HL-60 (cell line): ENCODE measurements around the gene RSPH1.

Experiments
- POLR2AphosphoS5 ChIP-seq: IDR thresholded peaks from 2 replicates; pipeline ENCODE4 v1.6.1; 2012; ENCODE audit warnings: low read depth
- TF ChIP-seq, protein P1 (sequence below): IDR thresholded peaks from one replicate; pipeline ENCODE4 v1.5.1; 2011; ENCODE audit warnings: low read length, control low read depth, inconsistent platforms; ENCODE audit not compliant: insufficient read depth
- TF ChIP-seq, protein P2 (sequence below): IDR thresholded peaks from 2 replicates; pipeline ENCODE4 v1.6.1; 2012; ENCODE audit warnings: low read depth; ENCODE audit not compliant: insufficient replicate concordance

- TF ChIP-seq, protein P1, sequence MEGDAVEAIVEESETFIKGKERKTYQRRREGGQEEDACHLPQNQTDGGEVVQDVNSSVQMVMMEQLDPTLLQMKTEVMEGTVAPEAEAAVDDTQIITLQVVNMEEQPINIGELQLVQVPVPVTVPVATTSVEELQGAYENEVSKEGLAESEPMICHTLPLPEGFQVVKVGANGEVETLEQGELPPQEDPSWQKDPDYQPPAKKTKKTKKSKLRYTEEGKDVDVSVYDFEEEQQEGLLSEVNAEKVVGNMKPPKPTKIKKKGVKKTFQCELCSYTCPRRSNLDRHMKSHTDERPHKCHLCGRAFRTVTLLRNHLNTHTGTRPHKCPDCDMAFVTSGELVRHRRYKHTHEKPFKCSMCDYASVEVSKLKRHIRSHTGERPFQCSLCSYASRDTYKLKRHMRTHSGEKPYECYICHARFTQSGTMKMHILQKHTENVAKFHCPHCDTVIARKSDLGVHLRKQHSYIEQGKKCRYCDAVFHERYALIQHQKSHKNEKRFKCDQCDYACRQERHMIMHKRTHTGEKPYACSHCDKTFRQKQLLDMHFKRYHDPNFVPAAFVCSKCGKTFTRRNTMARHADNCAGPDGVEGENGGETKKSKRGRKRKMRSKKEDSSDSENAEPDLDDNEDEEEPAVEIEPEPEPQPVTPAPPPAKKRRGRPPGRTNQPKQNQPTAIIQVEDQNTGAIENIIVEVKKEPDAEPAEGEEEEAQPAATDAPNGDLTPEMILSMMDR, result no peak
- no peak for TF ChIP-seq POLR2AphosphoS5
- TF ChIP-seq, protein P2, sequence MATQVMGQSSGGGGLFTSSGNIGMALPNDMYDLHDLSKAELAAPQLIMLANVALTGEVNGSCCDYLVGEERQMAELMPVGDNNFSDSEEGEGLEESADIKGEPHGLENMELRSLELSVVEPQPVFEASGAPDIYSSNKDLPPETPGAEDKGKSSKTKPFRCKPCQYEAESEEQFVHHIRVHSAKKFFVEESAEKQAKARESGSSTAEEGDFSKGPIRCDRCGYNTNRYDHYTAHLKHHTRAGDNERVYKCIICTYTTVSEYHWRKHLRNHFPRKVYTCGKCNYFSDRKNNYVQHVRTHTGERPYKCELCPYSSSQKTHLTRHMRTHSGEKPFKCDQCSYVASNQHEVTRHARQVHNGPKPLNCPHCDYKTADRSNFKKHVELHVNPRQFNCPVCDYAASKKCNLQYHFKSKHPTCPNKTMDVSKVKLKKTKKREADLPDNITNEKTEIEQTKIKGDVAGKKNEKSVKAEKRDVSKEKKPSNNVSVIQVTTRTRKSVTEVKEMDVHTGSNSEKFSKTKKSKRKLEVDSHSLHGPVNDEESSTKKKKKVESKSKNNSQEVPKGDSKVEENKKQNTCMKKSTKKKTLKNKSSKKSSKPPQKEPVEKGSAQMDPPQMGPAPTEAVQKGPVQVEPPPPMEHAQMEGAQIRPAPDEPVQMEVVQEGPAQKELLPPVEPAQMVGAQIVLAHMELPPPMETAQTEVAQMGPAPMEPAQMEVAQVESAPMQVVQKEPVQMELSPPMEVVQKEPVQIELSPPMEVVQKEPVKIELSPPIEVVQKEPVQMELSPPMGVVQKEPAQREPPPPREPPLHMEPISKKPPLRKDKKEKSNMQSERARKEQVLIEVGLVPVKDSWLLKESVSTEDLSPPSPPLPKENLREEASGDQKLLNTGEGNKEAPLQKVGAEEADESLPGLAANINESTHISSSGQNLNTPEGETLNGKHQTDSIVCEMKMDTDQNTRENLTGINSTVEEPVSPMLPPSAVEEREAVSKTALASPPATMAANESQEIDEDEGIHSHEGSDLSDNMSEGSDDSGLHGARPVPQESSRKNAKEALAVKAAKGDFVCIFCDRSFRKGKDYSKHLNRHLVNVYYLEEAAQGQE, result no peak
Measured at GRCh38 chr21:42439284-42440186, 56.5 kb downstream of the RSPH1 start.
